Neural cell (in vitro differentiated cells): ENCODE results near the gene AARS2.

ENCODE experiments used
- EP300 ChIP-seq: fragments of 450-650 bp; conservative IDR thresholded peaks from 2 replicates; pipeline ENCODE4 v1.6.1; 2014; ENCODE audit warnings: antibody characterized with exemption, mild to moderate bottlenecking, moderate library complexity; ENCODE audit not compliant: poor library complexity, severe bottlenecking
- EZH2 ChIP-seq: fragments of 200-600, 300-800 bp; shearing (Covaris generic), sonication (generic); IDR thresholded peaks from 2 replicates; pipeline ENCODE4 v1.6.1; 2014; ENCODE audit warnings: antibody characterized with exemption, low read length, borderline replicate concordance, mild to moderate bottlenecking; ENCODE audit not compliant: insufficient read depth, poor library complexity, severe bottlenecking
- POLR2AphosphoS5 ChIP-seq: IDR thresholded peaks from 2 replicates; pipeline ENCODE4 v1.6.1; 2012
- RAD21 ChIP-seq: fragments of 450-650 bp; conservative IDR thresholded peaks from 2 replicates; pipeline ENCODE4 v1.6.1; 2014; ENCODE audit warnings: antibody characterized with exemption, mild to moderate bottlenecking, moderate library complexity
- TF ChIP-seq, protein P1 (sequence below): fragments of 450-650 bp; IDR thresholded peaks from 2 replicates; pipeline ENCODE4 v1.5.1; 2014; ENCODE audit warnings: antibody characterized with exemption, mild to moderate bottlenecking, moderate library complexity; ENCODE audit not compliant: poor library complexity, severe bottlenecking
- TF ChIP-seq, protein P2 (sequence below): IDR thresholded peaks from 2 replicates; pipeline ENCODE4 v1.6.1; 2012; ENCODE audit warnings: borderline replicate concordance

DNA sequence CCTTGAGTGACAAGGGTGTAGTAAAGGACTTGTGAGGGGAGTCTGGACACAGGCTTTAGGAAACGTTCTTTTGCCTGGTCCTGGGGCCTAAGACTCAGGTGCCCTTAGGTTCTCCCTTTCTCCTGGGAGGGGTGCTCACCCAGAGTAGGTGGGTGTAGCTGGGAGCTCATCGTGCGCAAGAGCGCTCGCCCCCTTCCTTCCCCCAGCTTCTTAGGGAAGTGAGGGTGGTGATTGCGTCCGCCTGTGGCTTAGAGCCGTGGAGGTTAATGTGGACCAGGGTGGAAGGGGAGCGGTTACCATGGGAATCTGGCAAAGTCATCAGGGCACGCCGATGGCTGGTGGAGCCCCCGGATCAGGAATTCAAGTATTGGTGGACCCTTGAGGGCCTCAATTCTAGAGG lies 3.3 kb upstream of the AARS2 start:
- TF ChIP-seq POLR2AphosphoS5 (no peak), EZH2 (no peak), EP300 (no peak), RAD21 (no peak)
- TF ChIP-seq, protein P1, sequence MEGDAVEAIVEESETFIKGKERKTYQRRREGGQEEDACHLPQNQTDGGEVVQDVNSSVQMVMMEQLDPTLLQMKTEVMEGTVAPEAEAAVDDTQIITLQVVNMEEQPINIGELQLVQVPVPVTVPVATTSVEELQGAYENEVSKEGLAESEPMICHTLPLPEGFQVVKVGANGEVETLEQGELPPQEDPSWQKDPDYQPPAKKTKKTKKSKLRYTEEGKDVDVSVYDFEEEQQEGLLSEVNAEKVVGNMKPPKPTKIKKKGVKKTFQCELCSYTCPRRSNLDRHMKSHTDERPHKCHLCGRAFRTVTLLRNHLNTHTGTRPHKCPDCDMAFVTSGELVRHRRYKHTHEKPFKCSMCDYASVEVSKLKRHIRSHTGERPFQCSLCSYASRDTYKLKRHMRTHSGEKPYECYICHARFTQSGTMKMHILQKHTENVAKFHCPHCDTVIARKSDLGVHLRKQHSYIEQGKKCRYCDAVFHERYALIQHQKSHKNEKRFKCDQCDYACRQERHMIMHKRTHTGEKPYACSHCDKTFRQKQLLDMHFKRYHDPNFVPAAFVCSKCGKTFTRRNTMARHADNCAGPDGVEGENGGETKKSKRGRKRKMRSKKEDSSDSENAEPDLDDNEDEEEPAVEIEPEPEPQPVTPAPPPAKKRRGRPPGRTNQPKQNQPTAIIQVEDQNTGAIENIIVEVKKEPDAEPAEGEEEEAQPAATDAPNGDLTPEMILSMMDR = no peak
- TF ChIP-seq, protein P2, sequence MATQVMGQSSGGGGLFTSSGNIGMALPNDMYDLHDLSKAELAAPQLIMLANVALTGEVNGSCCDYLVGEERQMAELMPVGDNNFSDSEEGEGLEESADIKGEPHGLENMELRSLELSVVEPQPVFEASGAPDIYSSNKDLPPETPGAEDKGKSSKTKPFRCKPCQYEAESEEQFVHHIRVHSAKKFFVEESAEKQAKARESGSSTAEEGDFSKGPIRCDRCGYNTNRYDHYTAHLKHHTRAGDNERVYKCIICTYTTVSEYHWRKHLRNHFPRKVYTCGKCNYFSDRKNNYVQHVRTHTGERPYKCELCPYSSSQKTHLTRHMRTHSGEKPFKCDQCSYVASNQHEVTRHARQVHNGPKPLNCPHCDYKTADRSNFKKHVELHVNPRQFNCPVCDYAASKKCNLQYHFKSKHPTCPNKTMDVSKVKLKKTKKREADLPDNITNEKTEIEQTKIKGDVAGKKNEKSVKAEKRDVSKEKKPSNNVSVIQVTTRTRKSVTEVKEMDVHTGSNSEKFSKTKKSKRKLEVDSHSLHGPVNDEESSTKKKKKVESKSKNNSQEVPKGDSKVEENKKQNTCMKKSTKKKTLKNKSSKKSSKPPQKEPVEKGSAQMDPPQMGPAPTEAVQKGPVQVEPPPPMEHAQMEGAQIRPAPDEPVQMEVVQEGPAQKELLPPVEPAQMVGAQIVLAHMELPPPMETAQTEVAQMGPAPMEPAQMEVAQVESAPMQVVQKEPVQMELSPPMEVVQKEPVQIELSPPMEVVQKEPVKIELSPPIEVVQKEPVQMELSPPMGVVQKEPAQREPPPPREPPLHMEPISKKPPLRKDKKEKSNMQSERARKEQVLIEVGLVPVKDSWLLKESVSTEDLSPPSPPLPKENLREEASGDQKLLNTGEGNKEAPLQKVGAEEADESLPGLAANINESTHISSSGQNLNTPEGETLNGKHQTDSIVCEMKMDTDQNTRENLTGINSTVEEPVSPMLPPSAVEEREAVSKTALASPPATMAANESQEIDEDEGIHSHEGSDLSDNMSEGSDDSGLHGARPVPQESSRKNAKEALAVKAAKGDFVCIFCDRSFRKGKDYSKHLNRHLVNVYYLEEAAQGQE = no peak
